Stimulated activated naive CD4-positive, alpha-beta T cell (primary cell): Measurements from ENCODE around the gene TMEM192.
"Not testable (repeated sequence)": the region's sequence is repeated elsewhere in the genome, so short reads cannot be mapped to it uniquely, and the experiment has no call there.

ENCODE experiments used
- DNase-seq, 6 experiments: peaks; one replicate each; lab custom pipeline; 2025; lab: John Stamatoyannopoulos, UW

TMEM192 gene

GRCh38 chr4:165112368-165113121, at the start of gene TMEM192:
TSS of gene TMEM192 (minus strand) at chr4:165112860. CDS start at chr4:165112773, 87 bp downstream.
- peak; percentile 82 to 93 (median 88) for DNase-seq

DNA sequence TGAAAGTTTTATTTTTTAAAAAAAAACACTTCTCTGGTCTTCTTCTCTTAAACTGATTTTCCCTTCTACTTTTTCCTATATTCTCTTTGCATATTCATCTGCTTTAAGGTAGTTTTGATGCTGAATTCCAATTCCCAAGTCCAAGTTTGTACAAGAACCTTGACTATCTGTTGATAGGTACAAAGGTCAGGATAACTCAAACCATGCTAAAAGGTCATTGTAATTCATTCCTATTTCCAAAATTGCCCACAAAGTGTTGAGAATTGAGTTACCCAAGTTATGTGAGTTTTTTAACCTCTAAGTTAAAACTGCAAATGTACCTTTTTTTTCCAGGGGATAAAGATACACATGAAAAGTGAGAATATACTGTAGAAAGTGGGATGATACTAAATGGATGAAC, 46.1 kb upstream of the TMEM192 start:
- DNase-seq = no peak

- no peak for DNase-seq
Observed at GRCh38 chr4:165156906-165157305, 44.2 kb upstream of the TMEM192 start.

DNA sequence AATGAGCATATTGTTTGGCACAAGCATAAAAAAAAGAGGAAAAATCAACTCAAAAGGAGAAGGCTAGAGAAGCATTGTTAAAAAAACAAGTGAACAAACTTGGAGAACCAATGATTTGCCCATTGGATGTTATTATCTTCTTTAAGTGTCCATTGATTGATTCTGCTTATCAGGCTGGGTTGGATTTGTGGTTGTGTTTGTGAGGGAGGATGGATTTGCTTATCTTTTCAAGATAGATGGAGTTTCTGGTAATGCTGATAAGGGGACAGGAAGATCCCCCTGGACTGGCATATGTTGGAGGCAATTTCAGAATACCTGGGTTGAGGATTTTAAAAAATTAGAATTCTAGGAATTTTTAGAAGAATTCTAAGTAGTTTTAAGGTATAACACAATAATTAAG, 41.8 kb upstream of the TMEM192 start:
- no peak for DNase-seq

DNA sequence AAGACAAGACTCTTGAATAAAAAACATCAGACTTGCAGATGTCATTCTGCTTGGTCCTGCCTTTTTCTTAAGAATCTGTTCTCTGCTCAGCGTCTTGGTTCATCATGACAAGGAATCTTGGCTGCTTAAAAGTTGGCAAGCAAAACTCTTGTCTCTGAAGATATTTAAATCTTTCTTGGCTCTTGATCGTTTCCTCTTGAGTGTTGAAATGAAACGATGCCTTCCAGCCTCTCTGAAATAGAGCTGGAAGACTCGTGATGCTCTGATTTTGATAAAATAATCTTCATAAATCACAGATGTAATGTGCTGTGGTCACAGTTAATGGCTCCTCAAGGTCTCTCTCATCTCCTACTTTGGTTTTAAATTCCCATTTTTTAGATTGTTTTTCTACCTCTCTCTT, 39.9 kb upstream of the TMEM192 start:
- DNase-seq = no peak

- DNase-seq = no peak
Observed at GRCh38 chr4:165151734-165152133, 39.1 kb upstream of the TMEM192 start.

DNA sequence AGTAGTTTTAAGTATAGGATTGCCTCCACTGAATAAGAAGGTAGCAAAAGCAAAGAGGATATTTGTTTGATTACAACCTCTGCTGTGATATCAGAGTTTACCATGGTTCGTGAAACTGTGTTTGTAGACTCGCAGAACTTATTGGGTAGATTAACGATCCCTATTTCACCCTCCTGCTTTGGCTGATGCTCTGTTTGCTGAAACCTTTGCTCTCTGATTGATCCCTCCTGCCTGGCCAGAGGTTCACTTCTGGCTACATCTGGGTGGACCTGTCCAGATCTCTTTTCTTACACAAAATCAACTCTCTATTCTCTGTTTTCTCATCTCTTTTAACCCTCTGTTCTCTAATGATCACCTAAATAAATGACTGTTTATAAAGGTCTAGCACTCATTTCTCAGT, 37.9 kb upstream of the TMEM192 start:
- DNase-seq = no peak

- DNase-seq = no peak
Observed at GRCh38 chr4:165138843-165139242, 26.2 kb upstream of the TMEM192 start.

GRCh38 chr4:165137205-165137604, 24.5 kb upstream of the TMEM192 start:
- DNase-seq = no peak

- no peak for DNase-seq
Observed at GRCh38 chr4:165136529-165136928, 23.9 kb upstream of the TMEM192 start.

- no peak for DNase-seq
Observed at GRCh38 chr4:165133150-165133549, 20.5 kb upstream of the TMEM192 start.

DNA sequence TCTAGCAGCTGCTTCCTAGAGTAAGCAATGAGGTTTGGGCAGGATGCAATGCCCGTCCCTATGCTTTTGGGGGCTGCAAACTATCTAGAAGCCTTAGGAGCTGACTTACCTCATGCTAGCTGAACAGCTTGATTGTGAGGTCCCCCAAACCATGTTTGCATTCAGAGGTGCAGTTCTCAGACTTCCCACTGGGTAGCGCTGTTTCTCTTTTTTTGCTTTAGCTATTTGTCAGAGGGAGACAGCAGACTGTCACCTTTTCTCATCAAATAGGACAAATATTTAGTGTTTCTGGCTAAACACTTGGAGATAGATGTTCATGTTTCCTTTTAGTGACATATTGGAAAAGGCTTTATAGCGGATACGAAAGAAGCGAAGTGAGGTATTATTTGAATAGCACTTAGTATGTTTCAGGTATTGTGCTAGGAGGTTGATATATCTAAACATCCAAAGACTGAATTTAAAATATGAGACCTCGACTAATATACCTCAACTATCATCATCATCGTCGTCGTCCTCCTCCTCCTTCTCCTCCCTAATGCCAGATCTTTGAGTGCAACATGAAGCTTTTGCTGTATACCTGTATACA, 18.7 kb upstream of the TMEM192 start:
- DNase-seq = peak; percentile 45 to 87 (median 62)

DNA sequence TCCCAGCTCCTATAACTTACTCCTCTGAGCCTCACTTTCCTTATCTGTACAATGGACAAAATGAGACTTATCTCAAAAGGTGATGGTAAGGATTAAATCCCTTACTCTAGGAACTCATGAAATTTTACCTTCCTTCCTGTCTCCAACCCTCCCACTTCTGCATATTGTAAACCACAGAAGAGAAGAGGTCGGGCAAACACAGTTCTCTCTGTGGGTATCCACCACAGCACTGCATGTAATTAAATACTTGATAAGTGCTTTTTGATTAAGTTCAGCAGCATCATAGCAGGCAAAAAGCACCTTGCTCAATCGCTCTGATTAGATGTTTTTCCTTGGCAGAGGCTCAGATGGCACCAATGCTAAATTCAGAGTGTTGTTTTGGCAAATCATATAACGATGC, 17.3 kb upstream of the TMEM192 start:
- no peak for DNase-seq

DNA sequence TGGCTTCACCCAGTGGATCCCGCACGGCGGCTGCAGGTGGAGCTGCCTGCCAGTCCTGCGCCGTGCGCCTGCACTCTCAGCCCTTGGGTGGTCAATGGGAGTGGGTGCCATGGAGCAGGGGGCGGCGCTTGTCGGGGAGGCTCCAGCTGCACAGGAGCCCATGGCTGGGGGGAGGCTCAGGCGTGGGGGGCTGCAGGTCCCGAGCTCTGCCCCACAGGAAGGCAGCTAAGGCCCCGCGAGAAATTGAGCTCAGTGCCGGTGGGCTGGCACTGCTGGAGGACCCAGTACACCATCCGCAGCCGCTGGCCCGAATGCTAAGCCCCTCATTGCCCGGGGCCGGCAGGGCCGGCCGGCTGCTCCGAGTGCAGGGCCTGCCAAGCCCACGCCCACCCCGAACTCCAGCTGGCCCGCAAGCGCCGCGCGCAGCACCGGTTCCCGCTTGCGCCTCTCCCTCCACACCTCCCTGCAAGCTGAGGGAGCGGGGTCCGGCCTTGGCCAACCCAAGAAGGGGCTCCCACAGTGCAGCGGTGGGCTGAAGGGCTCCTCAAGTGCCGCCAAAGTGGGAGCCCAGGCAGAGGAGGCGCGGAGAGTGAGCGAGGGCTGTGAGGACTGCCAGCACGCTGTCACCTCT, 13.3 kb upstream of the TMEM192 start:
- DNase-seq = not testable (repeated sequence)

DNA sequence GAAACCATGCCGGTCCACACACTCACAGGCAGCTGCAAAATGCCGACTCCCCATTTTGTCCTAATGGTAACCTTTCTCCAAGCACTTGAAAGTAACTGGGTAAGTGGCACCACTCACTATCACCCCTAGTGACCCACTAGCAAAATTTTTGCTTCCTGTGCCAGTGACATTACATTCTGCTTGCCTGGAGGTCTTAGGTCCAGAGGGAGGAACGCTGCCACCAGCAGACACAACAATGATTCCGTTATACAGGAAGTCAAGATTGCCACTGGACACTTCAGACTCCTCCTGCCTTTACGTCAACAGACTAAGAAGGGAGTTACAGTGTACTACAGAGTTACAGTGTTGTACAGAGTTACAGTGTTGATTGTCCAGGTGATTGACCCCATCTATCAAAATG, 11.8 kb upstream of the TMEM192 start:
- no peak for DNase-seq

- no peak for DNase-seq
Observed at GRCh38 chr4:165118256-165118909, 5.7 kb upstream of the TMEM192 start.

GRCh38 chr4:165115301-165115700, 2.6 kb upstream of the TMEM192 start:
- no peak for DNase-seq

DNA sequence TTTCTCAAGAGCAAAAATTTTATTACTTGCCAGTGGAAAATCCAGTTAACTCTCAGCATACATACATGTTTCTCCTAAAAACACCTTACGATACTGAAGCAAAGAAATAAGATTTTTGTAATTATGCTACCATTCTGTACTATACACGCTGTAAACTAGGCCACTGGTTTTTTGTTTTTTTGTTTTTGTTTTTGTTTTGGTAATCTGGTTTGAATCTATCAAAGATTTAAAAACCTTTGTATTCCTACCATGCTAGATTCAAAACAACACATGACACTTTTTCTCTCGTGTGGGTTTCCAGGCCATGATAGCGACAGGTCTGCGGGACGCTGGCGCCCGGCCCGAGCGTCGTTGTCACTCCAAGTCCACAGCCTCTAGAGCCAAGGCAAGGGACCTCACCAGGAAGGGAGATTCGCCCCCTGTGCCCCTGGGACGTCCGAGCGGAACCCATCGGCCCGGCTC, 723 bp downstream of the TMEM192 start:
- DNase-seq = no peak

DNA sequence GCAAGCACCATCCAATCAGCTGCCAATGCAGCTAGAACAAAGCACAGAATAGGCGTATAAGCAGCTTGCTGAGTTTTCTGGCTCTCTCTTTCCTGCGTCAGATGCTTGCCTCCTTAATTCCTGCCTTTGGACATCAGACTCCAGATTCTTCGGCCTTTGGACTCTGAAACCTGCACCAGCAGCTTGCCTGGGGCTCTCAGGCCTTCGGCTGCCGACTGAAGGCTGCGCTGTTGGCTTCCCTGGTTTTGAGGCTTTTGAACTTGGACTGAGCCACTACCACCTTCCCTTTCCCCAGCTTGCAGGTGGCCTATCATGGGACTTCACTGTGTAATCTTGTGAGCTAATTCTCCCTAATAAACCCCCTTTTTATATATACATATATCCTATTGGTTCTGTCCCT, 6.1 kb downstream of the TMEM192 start:
- no peak for DNase-seq

DNA sequence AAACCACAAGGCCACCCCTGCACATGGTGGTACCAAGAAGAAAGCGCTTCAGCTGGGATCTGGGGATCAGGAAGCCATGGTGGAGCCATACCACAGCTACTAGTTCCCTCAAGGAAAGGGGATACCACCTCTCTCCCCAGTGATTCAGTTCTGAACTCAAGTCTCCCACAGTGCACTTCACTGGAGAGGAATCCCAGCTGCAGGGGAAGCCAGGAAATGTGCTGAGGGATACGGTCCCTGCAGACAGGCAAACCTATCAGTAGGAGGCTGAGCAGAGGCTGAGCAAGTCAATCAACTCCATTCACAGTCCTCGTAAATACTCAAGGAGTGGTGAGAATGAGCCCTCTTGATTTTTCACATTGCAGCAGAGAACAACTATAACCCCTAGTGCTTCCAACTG, 11.0 kb downstream of the TMEM192 start:
- no peak for DNase-seq

DNA sequence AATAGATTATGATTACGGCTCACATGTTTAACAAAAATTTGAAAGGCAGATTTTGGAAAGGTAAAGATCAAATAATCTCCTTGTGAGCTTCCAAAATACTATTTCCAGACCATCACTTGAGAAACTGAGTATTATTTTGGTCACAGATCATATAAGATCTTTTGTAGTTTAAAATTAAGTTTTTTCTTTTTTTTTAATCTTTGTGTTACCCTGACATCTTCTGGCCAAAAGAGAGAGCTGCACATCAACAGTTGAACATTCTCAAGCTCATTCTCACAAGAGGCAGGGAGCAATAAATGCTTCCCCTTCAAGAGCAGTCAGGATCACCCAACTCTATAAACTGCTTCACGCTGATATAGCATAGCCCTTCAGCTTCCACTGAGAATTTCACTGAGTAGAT, 15.9 kb downstream of the TMEM192 start:
- DNase-seq = peak in 1 of 6 experiments; percentile 15

GRCh38 chr4:165095291-165095690, 17.4 kb downstream of the TMEM192 start:
- no peak for DNase-seq

DNA sequence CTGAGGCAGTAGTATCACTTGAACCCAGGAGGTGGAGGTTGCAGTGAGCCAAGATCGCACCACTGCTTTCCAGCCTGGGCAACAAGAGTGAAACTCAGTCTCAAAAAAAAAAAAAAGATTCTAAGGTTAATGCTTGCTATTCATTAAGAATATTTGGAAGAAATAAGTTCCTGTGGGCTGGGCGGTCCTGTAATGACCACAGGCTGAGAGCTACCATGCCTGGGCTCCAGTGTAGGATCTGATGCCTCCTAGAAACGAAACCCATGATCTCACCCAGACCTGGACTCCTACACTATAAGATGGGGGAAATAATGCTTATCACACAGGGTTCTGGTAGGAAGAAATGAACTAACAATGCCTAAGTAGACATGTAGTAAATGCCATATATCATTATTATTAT, 17.8 kb downstream of the TMEM192 start:
- no peak for DNase-seq
